Activated T-cell treated with anti-CD3 and anti-CD28 coated beads, Interleukin-2, amount 50 U/mL, for 1 hour (primary cell): Measurements from ENCODE around the gene C16orf89.
"Not testable (repeated sequence)": the region's sequence is repeated elsewhere in the genome, so short reads cannot be mapped to it uniquely, and the experiment has no call there.

ENCODE experiments used
- DNase-seq: peaks from one replicate; pipeline ENCODE4 v3.0.0-alpha.2; 2020

The C16orf89 gene

DNA sequence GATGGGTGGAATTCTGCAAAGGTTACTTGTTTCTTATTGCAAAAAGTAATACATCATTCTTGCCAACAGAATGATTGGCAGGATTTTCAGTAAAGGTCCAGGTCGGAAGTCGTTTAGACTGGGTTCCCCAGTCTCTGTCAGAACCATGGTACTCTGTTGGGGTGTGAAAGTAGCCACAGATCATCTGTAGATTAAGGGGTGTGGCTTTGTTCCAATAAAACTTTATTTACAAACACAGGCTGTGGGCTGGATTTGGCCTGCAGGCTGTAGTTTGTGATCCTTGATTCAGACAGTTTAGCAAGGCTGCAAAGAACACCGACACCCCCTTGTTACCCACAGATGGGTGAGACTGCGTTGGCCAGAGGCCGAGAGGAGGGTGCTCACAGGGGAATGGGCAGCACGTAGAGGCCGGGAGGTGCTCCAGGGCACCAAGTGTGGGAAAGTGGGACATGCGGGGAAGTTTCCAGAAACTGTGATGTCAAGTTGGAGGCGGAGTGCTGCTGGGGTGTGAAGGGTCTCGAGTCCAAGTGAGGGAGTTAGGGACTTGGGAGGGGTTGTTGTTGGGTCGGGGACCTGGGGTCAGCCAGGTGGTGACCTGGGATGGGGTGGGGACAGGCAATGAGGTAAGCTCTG is 18.5 kb upstream of the C16orf89 start:
- DNase-seq = not testable (repeated sequence)

DNA sequence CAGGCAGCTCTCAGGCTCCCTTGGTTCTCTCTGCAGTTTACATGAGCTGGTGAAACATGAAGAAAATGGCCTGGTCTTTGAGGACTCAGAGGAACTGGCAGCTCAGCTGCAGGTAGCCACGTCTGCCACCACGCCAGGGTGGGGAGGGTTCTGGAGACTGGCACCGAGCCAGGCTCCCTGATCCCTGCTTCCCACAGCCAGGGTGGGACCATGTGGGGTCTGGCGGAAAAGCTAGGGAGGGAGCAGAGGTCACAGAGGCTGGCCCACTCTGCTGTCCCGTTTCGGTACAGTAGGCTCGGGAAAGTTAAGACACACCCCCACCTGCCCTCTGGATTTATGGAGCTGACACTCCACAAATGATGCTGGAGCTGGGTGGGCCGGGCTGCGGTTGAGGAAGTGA is 17.9 kb upstream of the C16orf89 start:
- not testable (repeated sequence) for DNase-seq

DNA sequence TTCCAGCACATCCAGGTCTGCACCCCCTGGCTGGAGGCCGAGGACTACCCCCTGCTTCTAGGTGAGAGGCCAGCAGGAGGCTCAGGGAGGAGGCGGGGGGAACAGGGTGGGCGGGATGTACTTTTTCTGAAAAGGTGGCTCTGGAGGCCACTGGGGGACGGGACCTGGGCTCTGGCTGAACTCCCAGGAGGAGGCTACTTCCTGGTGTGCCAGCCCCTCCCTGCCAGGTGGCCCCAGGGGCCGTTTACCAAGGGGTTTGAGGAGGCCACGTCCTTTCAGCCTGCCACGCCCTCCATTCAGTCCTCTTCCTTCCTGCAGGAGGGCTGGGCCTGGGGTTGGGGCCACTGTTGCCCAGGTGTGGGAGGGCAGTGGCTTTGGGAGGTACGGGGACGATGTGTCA is 15.2 kb upstream of the C16orf89 start:
- not testable (repeated sequence) for DNase-seq

DNA sequence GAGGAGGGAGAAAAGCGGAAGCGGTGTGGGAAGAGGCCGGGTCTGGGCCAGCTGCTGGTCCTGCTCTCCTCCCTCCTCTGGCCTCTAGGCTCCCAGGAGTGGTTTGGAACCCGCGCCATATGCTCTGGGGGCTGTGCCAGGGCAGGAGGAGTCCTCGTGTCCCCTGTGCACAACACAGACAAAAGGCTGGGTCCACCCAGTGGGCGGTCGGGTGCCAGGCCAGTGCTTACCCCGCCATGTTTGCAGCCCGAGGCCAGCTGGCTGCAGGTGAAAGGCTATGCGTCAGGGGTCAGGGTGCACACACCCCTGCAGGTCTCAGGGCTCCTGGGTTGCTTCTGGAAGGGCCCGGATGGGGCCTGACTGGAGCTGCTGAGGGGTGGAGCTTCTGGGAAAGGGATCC is 14.7 kb upstream of the C16orf89 start:
- not testable (repeated sequence) for DNase-seq

DNA sequence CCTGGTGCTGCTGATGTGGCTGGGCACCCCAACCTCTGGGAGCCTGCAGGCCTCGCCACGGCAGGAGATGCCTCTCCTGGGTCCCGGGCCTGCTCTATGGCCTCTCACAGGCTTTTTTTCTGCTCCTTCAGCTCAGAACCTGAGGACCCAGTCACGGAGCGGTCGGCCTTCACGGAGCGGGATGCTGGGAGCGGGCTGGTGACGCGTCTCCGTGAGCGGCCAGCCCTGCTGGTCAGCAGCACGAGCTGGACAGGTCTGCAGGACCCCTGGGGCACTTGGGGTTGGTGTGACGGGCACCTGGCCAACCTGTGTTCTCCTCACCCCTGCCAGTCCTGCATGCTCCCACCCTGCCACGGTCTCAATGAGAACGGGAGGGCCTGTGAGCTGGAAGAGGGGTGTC is 12.9 kb upstream of the C16orf89 start:
- DNase-seq = no peak

DNA sequence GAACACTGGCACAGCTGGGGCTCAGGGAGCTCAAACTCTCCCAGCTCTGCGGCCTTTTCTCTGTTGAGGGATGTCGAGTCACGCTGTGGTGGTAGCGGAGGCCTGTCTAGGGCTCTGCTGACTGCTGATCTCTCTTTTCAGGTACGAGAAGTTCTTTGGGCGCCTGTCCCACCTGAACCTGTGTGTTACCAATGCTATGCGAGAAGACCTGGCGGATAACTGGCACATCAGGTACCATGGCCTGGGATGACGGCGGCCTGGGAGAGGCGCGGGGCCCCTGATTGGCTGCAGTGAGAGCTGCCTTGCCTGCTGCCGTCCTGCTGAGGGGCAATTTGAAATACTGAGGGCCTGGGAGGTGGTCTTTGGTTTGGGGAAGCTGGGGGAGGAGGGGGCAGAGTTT is 11.5 kb upstream of the C16orf89 start:
- no peak for DNase-seq

DNA sequence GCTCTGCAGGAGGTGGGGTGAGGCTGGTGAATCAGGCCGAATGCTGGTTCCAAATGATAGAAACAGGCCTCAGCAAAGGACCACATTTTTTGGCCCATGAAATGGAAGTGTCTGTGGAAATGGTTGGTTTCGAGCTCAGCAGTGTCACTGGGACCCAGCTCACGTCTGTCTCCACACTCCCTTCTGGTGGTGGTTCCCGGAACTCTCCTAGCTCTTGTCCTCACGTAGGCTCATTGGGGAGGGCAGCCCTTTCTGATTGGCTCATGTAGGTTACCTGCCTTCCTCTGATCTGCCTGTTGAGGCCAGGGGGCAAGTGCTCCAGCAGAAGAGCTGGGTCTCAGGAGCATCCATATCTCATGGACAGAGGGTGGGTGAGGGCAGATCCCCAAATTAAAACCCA is 9.9 kb upstream of the C16orf89 start:
- DNase-seq = no peak

DNA sequence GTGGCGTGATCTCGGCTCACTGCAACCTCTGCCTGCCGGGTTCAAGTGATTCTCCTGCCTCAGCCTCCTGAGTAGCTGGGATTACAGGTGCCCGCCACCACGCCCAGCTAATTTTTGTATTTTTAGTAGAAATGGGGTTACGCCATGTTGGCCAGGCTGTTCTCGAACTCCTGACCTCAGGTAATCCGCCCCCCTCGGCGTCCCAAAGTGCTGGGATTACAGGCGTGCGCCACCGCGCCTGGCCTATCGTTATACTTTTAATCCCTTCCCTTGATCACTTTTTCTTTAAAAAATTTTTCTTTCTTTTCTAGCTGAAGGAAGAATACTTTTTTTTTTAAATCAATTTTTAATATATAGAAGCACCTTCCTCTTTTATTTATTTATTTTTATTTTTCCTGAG is 8.0 kb upstream of the C16orf89 start:
- DNase-seq = not testable (repeated sequence)

DNA sequence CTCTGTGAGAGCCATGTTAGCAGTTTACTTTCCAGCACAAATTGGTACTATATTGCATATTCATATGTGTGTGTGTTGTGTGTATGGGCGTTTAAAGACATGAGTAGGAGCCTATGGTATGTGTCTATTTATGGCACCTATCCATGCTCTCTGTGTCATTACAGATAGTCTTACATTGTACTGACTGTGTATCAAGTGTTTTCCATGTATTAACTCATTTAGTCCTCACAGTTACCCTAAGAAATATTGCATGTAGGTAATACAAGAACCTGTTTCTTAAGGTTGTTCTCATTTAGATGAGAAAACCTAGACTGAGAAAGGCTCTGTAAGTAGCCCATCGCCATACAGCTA is 7.5 kb upstream of the C16orf89 start:
- no peak for DNase-seq

DNA sequence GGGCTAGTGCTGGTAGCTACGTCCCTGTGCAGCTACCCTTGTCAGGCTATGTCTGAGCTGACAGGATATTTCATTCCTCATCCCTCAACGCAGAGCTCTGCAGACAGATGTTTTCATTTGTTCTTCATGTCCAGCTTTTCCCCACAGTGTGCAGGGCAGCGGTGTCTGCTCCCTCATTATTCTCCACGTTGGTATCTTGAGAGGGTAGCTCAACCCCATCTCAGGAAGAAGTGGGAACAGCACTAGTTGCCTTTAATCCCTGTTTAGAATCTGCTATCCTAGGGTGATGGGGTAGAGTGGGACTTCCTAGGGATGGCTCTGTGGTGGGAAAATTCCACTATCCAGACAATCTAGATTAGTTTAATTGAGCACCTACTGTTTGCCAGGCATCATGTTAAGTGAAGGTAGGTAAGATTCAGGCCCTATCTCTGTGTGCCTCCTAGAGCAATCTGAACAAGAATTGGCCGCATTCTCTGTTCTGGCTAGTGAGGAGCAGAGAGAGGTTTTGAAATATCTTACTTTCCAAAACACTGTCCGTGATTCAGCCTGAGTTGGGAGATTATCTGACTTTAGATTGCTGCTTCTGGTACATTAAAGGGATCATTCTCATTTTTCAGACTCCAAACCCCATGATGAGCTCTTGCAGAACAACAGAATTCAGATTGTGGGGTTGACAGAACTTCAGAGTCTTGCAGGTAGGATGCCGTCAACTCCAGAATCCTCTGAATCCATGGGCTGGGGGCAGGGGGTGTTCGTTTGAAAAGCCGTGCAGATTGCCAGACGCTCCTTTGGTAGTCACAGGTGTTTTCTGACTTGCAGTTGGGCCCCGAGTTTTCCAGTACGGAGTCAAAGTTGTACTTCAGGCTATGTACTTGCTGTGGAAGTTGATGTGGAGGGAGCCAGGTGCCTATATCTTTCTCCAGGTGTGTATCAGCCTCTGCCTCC is 6.8 kb upstream of the C16orf89 start:
- DNase-seq = no peak

DNA sequence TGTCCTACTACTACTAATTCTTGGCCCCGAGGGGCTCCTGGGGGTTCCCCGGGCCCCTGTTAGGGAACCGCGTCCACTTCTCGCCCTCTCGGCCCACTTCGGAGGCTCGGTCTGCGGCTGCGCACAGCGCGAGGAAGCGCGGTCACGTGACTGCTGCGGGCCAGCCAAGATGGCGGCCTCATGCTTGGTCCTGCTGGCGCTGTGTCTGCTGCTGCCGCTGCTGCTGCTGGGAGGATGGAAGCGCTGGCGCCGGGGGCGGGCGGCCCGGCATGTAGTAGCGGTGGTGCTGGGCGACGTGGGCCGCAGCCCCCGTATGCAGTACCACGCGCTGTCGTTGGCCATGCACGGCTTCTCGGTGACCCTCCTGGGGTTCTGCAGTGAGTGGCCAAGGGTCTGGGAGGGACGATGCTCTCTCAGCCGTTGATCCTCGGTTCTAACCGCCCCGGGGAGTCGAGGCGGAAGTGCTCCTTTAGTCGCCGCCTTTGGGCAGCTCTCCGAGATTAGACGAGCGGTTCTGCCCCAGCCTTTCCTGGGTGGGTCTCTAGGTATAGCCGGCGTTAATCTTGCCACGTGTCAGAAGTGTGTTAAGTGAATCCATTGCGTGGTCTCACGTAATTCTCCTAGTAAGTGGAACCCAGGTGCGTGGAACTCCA is 6.1 kb upstream of the C16orf89 start, which contains the start of gene ALG1:
Gene ALG1 (plus strand): TSS at position 163 of the 653 bp plus-strand sequence. CDS start 7 bp downstream, at position 170.
- peak; percentile 88 for DNase-seq

DNA sequence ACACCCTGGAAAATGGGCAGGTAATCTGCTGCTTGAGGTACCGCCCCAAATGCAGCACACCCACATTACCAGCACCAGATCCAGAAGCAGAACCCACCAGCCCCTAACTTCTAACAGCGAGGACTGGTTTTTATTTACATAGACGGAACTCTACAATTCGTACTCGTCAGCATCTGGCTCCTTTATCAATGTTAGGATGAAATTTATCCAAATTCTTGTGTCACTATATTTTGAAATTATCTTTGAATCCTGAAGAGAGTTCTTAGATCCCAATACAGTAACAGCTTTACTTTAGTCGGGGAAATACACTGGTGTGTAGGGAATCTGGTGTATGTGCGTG is 5.6 kb upstream of the C16orf89 start:
- no peak for DNase-seq

DNA sequence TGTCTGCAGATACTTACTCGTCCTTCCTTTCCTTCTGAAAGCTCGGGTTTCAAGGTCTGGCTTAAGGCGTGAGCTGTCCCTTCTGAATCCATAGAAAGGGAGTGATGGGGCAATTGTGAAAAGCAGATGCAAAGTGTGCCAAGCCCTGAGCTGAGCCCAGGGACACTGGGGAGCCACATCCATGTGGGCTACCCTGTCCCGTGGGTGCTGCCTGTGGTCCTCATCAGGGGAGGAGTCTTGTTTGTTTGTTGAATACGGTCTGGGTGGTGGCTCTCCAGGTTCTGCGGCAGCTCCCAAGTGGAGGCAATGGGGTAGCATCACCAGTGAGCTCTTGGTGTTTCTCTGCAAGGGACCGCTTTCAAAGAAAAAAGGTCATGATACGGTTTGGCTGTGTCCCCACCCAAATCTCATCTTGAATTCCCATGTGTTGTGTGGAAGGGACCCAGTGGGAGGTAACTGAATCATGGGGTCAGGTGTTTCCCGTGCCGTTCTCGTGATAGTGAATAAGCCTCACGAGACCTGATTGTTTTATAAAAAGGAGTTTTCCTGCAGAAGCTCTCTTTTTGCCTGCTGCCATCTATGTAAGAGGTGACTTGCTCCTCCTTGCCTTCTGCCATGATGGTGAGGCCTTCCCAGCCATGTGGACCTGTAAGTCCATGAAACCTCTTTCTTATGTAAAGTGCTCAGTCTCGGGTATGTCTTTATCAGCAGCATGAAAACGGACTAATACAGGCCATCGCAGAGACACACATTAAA is 4.9 kb upstream of the C16orf89 start:
- DNase-seq = no peak

DNA sequence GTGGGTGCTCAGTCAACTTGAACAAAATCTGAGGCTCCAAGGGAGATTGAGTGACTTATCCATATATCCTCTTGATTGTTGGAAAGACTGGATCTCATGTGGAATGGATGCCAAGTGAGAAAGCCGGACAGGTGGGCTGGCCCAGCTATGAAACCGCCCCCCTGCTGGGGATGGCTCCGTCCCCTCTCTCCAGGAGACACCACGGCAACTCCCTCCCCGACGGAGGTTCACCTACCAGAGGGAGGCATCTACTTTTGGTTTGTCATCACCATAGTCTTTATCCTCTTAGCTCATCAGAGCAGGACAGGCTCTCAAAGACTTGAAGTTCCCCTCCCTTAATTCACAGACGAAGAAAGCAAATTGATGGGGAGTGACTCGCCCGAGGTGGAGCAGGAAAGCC is 4.1 kb upstream of the C16orf89 start:
- DNase-seq = no peak

DNA sequence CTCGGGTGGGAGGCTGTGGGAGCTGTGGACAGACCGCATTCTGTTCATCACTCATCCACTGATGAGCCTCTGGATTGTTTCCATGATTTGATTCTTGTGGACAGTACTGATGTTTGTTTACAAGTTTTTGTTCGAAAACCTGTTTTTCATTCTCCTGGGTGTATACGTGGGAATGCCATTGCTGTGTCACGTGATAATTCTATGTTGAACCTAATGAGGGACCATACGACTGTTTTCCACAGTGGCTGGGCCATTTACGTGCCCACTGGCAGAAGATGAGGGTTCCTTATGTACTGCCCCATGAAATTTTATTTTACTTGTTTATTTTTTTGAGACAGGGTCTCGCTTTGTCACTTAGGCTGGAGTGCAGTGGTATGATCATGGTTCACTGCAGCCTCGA is 3.3 kb upstream of the C16orf89 start:
- no peak for DNase-seq

DNA sequence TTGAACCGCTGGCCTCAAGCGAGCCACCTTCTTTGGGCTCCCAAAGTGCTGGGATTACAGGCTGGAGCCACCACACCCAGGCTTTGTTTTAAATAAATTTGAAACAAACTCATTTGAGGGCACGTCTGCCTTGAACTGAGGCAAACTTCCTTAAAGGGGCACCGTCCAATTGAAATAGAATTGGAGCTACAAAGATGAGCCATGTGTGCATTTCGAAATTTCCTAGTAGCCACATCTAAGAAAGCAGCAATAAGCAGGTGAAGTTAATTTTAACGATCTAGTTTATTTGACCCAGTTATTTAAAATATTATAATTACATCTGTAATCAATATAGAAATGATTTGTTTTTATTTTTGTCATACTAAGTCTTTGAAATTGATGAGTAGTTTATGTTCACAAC is 755 bp upstream of the C16orf89 start:
- no peak for DNase-seq

DNA sequence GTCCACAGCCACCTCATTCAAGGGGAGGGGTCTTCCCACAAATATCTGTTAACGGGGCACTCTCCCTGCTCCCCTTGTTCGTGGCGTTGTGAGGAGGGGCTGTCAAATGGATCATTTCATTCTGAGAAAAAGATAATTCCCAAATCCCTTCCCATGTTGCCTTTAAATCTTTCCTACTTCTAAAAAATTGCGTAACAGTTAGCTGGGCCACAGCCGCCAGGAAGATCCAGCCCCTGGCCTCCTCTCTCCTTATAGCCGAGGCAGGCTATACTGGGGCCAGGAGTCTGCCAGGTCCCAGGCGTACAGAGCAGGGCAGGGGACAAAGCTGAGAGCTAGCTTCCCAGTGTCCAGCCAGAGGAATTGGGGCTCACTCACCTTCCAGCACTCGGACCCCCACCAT is 430 bp downstream of the C16orf89 start:
- DNase-seq = no peak

DNA sequence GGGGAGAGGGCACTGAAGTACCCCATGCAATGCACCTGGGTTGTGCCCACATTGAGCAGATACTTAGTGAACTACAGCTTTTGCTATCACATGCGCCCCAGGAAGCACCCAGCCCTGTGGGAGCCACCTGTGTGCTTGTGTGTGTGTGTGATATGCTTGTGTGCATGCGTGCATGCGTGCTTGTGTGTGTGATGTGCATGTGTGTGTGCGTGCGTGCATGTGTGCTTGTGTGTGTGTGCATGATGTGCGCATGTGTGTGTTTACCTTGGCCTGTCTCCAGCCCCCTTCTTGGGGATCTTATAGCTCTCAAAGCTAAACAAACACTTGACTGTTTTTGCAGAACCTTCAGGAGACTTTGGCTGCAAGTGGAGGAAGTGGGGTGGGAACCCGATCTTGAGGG is 841 bp downstream of the C16orf89 start:
- no peak for DNase-seq

DNA sequence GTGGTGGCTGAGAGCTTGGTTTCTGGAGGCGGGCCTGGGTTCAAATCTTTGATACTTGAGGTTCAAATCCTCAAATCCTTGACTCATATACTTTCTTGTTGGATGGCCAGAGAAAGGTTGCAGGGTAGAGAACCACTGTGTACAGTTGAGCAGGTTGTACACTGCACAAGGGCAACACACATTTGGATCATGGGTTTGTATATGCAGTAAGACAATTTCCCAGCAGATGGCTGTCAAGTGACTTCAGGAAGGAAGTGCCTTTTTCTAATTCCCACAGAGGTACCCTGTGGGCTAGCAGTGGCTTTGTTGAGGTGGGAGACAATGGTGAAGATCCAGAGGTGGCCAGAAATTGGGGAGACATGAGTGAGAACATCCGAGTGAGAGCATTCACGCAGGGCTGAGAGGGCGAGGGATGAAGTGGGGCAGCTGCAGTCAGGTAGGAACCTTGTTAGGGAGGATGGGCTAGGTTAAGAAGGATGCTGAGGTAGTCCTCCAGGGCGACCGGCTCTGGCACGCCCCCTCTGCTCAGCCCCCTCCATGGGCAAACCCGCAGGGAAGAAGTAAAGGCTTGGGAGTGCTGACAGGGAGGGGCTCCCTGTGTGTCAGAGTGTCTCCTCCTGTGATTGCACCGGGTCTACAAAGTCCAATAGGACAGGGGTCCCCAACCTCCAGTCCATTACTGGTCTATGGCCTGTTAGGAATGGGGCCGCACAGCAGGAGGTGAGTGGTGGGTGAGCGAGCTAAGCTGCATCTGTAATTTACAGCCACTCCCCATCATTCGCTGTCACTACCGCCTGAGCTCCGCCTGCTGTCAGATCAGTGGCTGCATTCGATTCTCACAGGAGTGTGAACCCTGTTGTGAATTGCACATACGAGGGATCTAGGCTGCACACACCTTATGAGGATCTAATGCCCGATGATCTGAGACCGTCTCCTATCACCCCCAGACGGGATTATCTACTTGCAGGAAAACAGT is 2.7 kb downstream of the C16orf89 start:
- no peak for DNase-seq

DNA sequence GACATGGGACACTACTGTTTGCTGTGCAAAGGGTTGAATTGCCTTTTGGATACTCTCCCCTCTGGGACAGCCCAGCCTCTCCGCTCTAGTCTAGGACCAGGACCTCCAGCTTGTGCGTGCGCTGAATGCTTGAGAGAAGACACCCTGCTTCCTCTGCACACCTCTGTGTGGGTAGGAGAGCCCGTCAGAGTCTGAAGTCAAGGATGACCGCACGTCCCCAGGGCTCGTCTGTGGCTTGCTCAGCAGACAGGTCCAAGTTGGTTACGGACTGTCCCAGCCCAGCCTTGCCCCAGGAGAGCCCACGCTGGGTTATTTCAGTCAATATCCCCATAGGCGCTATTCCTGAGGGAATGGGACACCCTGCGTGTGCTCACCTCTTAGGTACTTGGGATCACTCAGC is 3.7 kb downstream of the C16orf89 start:
- no peak for DNase-seq

DNA sequence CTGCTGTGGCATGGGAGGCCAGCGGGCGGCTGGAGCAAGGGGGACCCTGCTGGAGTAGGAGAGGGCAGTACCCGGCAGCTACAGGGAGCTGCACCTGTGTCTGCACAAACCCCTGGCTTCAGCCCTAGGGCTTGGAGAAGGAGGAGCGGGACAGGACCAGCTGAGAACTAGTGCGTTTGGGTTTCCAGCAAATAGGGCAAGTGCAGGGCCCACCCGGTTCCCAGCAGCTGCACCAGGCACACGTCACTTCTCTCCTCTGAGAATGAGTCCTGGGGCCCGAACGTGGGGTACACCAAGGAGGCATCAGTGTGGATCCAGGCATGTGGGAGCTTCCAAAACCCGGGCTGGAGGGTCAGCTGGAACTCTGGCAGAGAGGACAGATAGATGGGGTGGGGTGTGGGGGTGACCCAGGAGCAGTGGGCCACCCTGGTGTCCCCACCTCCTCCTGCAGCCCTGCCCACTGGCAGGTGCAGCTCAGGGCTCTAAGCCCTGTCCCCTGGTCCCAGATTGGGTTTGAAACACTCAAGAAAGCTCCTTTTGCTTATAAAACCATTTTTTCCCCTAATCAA is 5.6 kb downstream of the C16orf89 start:
- no peak for DNase-seq
